GOT3 (cell line): ENCODE data around the gene SF3B6.
A peak's percentile ranks its signal among the peaks of the same experiment; 100 is the strongest.
"Not testable (repeated sequence)": the region's sequence is repeated elsewhere in the genome, so short reads cannot be mapped to it uniquely, and the experiment has no call there.

Experiments used
- DNase-seq: peaks from one replicate; lab custom pipeline; 2025; ENCODE audit warnings: mixed read lengths; lab: John Stamatoyannopoulos, UW

Gene SF3B6

DNA sequence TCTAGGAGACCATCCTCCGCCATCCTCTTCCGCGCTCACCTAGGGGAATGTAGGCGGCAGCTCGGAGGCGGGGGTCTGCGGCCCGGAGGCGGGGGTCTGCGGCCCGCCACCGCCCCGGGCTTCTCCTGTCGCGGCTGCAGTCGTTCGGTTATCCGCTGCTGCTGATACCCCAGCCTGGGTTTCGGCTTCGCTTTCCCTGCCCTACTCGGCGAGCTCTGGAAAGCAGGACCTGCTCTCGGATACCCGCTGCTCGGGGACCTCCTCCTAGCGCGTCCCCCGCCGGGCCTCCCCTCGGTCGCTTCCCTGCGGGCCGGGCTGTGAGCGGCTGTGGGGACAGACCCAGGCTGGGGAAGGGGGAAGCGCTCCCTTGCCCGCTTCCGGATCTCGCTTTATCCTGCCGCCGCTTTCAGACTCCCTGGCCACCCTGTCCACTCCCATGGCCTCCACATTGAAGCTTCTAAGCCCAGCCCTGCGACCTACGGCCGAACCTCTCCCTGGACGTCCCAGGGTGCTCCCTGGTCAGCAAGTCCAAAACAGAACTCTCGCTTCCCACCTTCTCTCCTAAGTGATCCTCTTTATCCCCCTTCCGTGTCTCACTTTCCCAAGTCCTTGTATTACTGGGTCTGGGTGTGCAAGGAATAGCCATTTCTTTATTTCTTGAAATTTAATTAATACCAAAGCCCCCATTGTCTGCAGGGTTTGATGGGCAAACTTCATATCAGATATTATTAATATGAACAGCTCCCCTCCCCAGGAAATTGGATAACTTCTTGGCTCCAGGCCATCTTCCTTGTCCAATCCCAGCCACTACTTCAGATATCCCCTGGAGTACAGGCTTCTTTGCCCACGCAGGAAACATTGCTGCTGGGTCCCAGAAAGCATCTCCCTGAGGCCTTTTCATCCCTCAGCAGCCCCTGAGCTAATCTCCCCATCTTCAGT lies 25.8 kb downstream of the SF3B6 start:
- no peak for DNase-seq

DNA sequence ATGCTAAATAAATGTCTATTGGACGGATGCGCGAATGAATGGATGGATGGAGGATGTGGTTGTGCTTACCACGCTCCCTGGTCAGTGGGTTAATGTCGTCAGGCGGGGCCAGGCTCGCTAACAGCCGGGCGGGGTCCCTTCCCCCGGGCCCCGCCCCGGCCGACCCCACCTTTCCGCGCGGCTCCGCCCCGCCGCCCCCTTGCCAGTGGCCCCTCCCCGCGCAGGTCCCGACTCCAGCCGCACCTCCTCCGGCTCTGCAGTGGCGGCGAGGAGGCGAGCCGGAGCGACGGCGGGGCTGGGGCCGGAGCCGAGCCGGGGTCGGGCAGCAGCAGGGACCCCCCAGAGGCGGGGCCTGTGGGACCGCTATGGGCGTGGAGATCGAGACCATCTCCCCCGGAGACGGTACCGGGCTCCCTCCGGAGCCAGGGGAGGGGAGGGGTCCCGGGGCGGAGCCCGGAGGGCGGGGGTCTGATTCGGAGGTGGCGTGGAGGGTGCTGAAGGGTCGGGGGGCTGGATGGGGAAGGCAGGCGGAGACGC lies 26.6 kb downstream of the SF3B6 start, which contains the start of gene FKBP1B:
Gene FKBP1B (plus strand): TSS at position 257 of the 537 bp plus-strand sequence. CDS start 109 bp downstream, at position 366.
- no peak for DNase-seq

DNA sequence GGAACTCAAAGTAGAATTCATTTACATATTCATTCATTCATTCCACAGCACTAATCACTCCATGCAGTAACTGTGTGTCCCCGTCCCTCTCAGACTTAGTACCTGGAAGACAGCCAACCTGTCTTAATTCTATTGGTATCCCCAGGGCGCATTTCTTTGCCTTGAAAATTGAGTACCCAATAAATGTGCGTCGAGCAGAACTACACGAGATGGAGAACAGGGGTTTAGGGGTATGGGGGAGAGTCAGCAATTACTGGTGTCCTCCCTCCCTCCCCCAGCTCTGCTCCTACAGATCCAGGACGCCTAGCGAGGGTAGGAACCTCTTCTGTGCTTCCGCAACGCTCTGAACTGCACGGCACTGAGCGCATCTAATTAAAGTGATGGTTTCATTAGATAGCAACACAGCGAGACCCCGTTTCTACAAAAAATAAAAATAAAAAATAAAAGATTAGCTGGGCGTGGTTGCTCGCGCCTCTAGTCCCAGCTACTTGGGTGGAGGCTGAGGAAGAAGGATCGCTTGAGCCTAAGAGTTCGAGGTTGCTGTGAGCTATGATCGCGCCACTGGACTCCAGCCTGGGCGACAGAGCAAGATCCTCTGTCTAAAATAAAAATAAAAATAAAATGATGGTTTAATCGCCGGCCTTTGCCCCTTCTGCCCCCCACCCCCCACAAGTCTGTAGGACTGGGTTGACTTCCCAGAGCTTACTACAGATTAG lies 27.2 kb downstream of the SF3B6 start:
- DNase-seq = no peak

DNA sequence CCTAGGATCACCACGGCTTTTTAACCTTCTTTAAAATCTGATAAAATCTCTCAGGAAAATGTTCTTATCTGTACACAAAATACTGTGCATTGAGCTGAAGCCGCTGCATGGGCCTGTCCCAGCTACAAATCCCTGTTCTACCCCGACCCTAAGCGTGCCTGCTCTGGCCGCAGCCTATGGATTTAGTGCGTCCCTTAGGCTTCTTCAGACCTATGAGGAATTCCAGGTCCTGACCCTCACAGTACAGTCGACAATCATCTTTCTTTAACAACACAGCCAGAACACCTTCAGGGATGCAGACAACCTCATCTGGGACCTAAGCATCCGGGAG lies 28.5 kb downstream of the SF3B6 start:
- DNase-seq = no peak

DNA sequence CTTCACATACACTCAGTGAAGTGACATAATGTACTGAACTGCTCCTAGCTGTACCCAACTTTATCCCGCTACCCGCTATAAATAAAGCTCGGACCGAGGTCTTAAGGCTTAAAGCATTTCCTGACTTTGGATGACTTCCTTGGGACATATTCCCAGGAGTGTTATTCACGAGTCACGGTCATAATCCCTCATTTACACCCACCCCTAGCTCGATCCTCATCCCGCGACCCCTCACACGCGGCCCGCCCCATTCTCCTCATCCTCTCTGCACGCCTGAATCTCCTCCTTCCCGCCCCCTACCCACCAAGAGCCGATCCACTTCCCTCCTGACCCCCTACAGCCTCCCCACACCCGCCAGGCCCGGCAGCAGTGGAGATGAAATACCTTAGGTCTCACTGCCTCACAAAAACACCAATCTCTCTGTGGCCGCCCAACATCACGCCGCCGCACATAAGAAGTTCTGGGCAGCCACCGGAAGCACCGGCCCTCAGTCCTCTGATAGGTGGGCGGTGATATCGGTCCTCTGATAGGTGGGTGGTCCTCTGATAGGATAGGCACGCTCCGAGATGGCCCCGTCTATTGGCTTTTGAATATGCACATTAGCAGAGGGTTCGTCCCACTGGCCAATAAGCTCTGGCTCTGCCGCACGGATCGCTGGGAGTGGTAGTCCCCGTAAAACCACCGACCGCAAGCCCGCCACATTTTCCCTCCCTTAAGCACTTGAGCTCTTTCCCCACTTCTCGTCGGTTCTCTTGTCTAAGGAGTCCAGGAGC lies 29.0 kb downstream of the SF3B6 start, which contains the start of gene WDCP:
Gene WDCP (minus strand): TSS at position 462 of the 773 bp plus-strand sequence. CDS start 7,897 bp downstream, outside the sequence.
- peak; percentile 73 for DNase-seq

DNA sequence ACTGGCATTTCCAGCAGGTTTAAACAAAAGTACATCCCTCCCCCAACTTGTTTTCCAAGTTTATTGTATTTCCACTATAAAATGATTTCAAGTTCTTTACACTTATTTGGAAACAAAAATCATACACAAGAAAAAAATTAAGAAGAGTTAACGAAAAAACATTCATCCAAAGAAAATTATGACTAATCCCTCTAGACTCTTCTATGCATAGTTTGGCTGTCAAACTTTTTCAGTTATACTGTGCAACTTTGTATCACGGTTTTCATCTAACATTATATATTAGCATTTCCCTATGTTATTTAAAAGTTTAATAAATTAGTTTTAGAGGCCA lies 29.6 kb downstream of the SF3B6 start:
- no peak for DNase-seq

DNA sequence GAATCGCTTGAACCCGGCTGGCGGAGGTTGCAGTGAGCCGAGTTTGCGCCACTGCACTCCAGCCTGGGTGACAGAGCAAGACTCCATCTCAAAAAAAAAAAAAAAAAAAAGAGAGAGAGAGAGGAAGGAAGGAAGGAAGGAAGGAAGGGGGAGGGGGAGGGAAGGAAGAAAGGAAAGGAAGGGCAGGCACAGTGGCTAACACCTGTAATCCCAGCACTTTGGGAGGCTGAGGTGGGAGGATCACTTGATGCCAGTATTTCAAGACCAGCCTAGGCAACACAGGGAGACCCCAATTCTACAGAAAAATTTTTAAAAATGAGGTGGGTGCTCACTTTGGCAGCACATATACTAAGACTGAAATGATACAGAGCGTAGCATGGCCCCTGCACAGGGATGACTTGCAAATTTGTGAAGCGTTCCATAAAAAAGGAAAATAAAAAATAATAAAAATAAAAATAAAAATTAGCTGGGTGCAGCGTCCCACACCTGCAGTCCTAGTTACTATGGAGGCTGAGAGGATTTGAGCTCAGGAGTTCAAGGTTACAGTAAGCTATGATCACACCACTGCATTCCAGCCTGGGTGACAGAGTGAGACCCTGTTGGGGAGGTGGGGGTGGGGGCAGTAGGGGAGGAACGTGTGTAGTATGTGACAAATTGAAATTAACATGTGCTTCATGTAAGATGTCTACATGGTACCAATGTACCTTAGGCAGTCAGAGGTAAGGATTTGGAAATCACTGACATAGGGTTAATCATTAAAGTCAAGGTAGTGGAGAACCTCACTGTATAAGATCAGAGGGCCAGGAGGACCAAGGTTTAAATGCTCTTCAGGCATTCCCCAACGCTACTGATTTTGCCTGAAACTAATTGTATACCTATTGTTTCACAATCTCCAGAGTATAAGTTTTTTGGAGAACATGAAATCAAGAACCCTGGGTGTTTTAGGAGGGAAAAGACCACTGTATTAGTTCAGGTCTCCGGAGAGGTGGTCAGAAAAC lies 30.3 kb downstream of the SF3B6 start:
- DNase-seq = no peak

DNA sequence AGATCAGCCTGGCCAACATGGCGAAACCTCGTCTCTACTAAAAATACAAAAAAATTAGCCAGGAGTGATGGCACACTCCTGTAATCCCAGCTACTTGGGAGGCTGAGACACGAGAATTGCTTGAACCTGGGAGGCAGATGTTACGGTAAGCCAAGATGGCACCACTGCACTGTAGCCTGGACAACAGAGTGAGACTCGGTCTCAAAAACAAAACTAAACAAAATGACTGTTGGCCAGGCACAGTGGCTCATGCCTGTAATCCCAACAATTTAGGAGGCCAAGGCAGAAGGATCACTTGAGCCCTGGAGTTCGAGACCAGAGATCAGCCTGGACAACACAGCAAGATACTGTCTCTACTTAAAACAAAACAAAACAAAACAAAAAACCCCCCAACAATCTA lies 33.0 kb downstream of the SF3B6 start:
- DNase-seq = not testable (repeated sequence)

DNA sequence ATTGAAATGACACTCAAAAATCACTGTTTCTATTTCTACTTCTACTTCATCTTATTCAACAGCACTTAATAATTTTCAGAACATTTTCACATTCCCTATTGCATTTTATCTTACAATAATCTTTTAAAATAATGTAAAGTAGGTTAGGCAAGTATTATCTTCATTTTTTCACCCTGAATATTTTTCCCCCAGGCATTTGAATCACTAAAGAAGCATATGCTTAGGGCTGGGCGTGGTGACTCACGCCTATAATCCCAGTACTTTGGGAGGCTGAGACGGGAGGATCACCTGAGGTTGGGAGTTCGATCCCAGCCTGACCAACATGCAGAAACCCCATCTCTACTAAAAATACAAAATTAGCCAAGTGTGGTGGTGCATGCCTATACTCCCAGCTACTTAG lies 35.6 kb downstream of the SF3B6 start:
- no peak for DNase-seq

DNA sequence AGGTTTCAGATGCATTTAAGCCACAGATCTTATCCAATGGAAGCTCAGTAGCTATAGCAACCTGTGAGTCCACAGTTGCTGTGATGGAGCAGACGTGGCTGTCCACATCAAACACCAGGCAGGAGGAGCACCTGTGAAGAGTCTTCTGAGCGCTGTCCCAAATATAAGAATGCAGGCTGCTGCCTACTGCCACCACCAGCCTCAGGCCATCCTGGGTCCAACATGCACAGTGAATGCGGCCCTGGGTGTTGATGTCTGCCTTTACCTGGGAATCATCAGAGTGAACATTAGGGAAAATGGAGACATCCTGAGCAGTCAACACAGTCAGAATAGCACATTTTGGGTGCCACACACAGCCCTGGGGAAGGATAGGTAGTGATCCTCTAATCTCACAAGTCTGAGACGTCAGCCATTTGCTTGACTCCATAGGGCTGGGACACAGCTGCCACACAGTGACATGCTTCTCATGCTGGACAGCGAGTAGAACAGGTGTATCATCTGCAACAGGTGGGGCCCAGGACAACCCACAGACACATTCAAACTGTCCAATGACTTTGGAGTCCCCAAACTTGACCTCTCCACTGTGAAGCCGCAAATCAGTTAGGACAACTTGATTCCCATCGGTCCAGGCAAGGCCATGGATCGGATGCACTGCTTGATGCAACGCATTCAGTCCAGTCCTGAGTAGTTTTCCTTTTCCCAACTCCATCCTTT lies 37.2 kb downstream of the SF3B6 start:
- DNase-seq = no peak

DNA sequence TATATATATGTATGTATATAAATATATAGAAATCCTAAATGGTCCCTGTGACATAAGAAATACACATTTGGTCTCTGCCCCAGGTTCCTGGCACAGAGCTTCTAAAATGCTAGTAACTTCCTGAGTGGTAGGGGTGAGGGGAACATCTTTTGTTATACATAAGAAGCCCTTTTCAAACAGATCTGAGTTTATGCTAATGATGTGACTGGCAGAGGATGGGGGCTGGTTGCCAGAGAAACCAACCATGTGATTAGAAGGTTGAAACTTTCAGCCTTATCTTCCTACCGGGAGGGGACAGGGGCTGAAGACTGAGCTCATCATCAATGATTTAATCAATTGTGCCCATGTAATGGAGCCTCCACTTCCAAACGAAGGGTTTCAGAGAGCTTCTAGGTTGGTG lies 49.9 kb downstream of the SF3B6 start:
- no peak for DNase-seq

DNA sequence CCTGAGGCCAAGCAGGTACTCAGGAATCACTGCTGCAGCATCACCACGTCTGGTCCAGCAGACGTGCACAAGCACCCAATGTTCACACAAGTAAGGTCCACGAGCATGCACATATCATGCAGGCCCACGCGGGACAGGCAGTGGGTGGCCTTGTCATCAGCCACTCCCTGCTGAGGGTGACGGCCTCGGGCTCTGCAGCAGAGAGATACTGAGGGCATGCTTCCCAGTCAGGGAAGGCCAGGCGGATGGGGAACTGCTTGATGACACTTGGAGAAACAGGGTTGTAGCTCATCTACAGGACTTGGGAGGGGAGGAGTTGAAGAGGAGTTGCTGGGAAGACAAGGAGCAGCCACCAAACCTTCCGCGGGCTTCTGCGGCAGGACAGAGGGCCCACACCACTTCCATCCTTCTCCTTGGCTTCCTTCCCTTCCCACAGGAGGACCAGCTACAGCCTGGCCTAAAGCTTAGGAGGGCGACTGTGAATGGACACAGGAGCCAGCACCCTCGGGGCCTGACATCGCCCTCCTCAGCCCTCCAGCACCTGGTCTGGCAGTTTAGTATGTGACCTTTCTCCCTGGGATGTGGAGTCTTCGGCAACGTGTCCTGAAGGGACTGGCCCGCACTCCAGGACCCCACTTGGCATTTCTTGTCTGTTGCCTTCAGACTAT lies 51.0 kb downstream of the SF3B6 start:
- DNase-seq = no peak

DNA sequence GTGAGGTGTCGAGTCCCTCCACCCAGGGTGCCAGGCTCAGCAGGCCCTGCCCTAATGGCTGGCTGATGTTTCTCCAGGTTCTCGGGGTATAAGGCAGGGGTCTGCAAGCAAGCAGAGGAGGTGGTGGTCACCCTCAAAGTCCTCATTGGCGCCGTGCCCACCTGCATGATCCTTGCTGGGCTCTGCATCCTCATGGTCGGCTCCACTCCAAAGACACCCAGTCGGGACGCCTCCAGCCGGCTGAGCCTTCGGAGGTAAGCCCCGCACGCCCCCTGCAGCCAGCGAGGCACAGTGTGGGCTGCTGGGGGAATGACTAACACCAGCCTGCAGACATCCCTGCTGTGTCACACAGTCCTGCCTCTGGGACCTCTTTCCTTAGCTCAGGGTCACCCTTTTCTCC lies 52.1 kb downstream of the SF3B6 start:
- DNase-seq = no peak

DNA sequence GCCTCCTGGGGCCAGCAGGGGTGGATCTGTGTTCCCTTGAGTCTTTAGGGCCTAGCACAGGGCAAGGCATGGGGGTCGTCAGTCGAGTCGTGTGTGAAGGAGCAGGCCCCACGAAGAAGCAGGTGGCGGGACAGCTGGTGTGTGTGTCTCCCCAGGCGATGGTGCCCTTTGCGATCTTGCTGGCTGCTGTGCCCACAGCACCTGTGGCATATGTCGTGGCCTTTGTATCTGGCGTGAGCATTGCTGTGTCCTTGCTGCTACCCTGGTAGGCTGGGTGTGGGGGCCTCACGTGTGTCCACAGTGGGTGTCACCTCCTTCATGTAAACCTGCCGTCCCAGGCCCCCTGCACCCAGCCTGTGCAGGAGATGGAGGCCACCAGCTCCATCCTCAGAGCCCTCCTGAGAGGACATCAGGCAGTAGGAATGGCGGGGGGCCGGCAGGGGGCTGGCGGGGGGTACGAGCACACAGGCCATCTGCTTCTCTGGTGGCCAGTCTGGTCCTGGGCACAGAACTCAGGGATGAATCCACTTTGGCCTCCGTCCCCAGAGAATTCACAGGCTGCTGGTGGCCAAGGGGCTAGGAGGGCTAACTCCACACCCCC lies 53.1 kb downstream of the SF3B6 start:
- DNase-seq = no peak

DNA sequence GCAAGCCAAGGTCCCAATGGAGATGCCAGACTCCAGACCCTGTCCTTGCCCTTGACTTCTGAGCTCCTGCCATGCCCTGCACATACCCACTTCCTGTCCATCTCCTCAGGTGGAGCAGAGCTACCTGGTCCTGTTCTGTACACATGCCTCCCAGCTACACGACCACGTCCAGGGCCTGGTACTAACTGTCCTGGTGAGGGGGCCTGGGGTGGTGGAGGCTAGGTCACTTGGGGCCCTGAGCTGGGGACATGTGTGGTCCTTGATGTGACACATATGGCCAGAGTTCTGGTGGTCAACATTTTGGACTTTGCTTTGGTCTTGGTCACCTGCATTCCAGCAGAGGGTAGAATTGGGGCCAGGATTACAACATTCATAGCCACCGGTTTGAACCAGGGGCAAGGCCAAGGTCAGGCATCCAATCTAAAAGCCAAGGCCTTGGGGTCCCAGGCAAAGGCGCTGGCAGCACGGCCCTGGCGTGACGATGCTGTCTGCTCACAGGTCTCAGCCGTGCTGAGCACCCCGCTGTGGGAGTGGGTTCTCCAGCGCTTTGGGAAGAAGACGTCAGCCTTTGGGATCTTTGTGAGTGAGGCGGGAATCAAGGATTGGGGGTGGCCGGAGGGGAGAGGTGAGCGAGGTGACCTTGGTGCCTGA lies 53.7 kb downstream of the SF3B6 start:
- DNase-seq = no peak

DNA sequence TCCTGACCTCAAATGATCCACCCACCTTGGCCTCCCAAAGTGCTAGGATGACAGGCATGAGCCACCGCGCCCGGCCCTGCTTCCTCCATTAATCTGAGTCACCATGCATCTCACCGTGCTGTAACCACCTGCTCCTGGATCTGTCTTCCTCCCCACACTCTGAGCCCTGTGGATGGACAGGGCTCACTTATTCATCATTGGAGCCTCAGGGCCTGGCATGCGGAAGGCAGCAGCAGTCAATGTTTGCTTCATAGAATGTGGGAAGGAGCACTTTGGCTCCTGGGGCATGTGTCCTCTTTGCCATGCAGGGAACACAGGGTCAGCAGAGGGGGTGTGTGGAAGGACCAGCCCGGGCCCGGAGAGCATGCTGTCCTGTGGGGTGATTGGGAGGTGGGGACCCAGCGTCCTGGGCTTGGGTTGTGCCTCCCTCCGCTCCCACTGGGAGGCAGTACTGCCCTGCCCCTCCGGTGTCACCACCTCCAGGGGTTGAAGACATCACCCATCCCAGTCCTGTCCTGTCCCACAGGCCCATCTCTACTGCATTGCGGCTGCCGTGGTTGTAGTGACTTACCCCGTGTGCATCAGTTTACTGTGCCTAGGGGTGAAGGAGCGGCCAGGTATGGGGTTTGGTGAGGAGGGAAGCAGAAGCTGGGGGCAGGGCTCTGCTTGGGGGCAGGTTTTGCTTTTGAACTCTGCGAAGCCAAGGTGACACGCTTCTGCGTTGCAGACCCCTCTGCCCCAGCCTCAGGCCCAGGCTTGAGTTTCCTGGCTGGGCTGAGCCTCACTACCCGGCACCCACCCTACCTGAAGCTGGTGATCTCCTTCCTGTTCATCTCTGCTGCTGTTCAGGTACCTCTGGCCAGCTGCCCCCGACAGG lies 54.8 kb downstream of the SF3B6 start:
- DNase-seq = no peak

DNA sequence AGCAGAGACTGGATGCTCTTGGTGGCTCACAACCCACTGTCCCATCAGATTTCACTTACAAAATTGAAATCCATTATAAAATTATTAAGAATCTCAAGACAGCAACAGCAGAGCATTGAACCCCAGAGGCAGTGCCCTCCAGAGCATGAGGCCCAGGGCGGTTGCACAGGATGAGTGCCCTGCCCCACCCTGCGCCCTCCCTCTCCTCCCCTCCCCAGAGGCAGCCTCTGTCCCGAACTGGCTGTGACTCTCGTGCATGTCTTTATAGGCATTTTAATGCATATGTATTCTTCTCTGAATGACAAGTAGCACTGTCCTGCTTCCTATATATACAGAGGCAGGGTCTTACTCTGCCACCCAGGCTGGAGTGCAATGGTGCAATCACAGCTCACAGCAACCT lies 55.9 kb downstream of the SF3B6 start:
- no peak for DNase-seq

DNA sequence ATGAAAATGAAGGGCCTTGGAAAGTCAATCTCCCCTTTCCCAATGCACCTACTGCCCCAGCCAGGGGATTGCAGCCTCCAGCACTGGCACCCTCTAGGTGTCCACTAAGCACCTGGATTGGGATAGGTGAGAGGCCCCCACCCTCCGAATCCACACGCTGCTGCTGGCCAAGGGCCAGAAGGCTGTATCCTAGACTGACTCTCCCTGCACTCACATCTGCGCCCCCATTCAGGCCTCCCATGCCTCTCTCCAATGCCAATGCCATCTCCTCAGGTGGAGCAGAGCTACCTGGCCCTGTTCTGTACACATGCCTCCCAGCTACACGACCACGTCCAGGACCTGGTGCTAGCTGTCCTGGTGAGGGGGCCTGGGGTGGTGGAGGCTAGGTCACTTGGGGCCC lies 56.4 kb downstream of the SF3B6 start:
- DNase-seq = no peak
